Activated CD4-positive, CD25-positive, alpha-beta regulatory T cell treated with anti-CD3 and anti-CD28 coated beads, Interleukin-2, amount 50 U/mL, for 72 hours (primary cell): ENCODE results near the gene ZNF12.
"Not testable (repeated sequence)": the region's sequence is repeated elsewhere in the genome, so short reads cannot be mapped to it uniquely, and the experiment has no call there.

Experiments used
- DNase-seq: peaks from one replicate; pipeline ENCODE4 v3.0.0; 2021

ZNF12 gene

DNA sequence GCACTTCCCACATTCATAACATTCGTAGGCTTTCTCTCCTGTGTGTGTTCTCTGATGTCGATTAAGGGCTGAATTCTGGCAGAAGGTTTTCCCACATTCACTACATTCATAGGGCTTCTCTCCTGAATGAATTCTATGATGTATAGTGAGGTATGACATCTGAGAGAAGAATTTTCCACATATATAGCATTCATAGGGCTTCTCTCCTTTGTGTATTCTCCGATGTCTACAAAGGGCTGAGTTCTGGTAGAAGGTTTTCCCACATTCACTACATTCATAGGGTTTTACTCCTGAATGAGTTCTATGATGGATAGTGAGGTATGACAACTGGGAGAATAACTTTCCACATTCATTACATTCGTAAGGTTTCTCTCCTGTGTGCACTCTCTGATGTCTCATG is 15.6 kb downstream of the ZNF12 start:
- no peak for DNase-seq

DNA sequence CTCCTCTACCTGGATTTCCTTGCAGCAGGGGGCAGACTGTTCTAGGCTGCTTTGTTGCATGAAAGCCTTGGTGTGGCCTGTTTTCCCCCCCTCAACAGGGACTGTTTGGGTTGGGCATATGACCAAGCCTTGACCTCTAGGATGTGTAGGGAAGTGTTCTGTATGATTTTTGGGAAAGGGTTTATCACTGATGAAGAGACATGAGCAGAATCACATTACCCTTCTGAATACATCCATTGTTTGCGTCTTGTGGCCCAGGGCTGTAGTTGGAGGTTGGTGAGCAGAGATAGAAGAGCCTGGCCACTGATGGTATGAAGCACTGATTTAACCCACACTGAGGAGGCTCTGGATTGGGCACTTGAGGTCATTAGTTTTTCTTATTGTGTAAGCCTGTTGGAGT is 26.6 kb downstream of the ZNF12 start:
- DNase-seq, result no peak

GRCh38 chr7:6675807-6676405 is 30.8 kb downstream of the ZNF12 start:
- no peak for DNase-seq

GRCh38 chr7:6670851-6671250 is 35.9 kb downstream of the ZNF12 start:
- DNase-seq, result not testable (repeated sequence)

DNA sequence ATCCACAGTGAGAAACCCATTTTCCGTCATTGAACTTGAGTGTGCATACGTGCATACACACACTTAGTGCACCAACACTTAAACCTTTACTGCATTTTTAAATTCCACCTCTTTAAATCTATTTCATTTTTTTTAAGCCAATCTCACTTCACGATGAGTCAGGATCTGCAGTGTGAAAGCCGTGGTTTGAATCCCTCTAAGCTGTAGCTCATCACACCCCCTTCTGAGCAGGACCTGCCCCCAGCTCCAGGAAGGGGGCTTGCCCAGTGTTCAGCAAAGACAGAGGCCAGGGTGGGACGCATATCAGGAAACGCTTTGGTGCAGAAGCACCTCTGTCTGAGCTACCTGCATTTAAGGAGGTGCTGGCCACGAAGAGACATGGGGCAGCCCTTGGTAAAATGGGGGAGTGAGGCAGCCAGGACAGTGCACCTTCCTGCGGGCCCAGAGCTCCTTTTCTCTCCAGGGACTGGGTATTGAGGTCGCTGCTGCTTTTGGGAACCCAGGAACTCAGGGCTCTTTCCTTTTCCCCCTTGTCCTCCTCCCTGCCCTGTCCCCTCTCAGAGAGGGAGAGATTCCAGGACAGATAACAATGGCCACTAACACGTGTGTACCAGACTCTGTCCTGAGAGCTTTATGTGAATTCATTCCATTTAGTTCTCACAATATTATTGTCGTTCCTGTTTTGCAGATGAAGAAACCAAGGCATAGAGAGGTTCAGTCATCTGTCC is 48.0 kb downstream of the ZNF12 start:
- no peak for DNase-seq

GRCh38 chr7:6656413-6656812 is 50.3 kb downstream of the ZNF12 start:
- DNase-seq, result peak; percentile 22

DNA sequence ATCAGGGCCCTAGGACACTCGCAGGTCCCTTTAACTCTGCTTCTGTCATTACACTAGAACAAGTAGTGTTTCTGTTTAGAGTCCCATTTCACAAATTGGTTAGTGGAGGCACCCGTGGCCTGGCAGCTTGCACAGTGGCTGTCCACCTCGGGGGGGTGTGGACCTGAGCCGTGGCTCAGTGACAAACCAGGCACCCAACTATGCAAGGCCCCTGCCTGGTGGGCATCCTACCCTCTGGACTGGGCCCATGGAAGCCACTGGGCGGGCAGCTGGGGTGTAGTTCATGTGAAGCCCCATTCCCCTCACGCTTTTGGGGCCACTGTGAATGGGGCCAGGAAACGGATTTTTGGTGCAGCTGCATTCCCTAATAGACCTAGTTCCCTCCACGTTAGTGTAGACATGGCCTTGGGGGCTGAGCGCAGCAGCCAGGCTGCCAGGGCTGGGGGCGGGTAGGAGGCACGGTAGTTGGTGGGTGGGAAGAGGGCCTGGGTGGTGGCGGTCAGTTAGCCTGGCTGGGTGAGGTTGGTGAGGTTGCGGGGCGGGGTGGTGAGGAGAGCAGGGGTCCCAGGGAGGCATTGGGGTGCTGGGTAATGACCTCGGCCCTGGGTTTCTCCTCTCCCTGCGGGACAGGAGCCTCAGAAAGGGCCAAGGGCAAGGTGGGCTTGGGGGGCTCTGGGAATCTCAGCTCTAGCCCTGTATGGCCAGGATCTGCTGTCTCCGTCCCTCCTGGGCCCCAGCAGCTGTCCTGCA is 50.9 kb downstream of the ZNF12 start:
- DNase-seq, result peak; percentile 21

DNA sequence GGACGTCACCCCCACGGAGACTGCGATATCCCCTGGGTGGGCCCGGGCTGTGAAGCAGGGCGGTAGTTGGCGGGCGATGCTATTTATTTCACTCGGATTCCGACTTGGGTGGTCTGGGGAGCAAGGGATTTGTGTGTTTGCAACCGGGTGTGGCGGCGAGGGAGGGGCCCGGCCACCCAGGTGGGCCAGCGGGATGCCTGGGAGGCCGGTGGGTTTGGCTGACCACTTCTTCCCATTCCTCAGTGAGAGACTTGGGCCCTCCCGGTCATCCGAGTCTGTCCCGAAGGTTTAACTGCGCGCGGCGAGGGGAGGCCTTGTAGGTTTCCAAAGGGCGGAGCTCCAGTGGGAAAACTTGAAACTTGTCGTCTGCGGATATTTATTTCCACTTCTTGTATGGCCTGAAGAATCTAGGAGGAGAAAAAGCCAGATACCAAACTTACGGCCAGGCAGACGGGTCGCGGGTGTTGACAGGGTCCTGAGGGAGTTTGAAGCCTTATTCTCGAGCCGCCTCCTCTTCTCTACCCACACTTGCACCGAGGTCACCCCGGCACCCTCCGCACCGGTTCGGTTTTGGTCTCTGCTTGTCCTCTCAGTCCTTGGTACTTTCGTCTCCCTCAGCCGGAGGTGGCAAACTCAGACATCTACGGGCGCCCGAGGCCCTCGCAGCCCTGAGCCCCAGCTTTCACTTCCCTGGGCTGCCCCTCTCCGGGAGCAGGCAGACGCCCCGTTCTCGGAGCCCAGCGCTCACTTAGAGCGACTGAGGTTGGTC is 51.7 kb downstream of the ZNF12 start:
- peak; percentile 25 for DNase-seq

GRCh38 chr7:6654113-6654841 is 52.5 kb downstream of the ZNF12 start:
- DNase-seq, result peak; percentile 23

- DNase-seq, result peak; percentile 24
Measured at GRCh38 chr7:6653071-6654003, 53.4 kb downstream of the ZNF12 start.

GRCh38 chr7:6652446-6653011 is 54.2 kb downstream of the ZNF12 start:
- no peak for DNase-seq

GRCh38 chr7:6651851-6652445 is 54.8 kb downstream of the ZNF12 start:
- no peak for DNase-seq

DNA sequence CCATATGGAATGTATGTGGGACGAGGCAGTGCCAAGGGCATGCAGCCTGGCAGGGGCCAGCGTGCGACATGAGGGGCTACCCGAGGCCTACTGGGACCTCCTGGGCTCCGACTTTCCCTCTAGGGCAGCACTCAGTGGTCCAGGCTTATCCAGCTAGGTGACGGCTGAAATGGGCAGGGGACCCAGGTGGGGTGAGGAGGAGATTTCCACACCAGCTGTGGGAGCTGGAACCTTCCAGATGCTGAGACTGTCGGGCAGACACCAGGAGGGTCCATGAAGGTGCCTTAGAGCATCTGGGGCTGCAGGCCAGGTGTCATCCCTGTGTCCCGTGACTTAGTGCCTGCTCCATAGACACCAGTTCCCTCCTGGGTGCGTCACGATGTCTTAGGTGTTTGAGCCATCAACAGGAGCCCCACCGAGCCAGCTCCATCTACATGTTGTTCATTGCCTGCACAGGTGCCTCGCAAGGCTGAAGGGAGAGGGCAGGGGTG is 56.2 kb downstream of the ZNF12 start:
- DNase-seq, result no peak

GRCh38 chr7:6650086-6650485 is 56.7 kb downstream of the ZNF12 start:
- no peak for DNase-seq

DNA sequence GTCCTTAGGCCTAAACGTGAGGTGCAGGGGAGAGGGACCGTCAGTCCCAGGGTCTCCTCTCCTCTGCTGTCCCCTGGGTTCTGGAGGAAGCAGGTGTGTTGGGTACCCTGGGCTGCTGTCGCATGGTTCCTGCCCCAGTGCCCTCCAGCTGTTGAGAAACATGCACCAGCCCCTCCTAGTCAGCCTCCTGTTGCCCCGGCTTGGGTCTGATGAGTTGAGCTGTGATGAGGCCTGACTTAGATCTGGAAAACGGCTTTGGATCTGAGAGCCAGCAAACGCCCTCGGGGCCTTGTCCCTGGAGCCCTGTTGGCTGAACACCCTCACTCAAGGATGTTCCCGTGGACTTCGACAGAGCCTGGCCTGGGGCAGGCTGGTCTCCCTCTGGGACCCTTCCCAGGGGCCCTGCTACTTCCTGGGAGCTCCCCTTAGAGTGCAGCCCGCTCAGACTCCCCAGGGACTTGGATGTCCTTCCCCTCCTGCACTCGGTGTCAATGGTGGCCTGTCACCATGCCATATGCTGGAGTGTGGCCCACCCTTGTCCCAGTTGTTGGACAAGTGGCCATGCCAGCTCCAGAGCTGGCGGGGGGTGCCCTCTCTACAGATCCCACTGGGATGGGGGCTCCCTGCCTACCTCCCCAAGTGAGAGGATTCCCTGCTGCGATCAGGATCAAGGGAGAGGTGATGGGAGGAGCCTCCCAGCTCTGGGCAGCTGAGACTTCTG is 57.3 kb downstream of the ZNF12 start:
- DNase-seq, result no peak

DNA sequence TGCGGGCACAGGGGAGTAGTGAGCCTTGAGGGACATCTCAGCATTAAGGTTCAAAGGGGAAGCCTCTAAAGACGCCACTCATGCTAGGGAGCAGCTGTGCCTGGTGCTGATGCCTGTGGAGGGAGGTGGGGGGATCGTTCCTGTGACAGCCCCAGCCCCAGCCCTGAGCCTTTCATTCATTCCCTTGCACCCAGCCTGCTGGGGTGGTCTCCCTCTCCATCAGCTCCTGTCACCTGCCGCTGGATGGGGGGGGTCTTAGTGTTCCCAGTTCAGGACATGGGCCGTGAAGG is 58.0 kb downstream of the ZNF12 start:
- DNase-seq, result no peak

DNA sequence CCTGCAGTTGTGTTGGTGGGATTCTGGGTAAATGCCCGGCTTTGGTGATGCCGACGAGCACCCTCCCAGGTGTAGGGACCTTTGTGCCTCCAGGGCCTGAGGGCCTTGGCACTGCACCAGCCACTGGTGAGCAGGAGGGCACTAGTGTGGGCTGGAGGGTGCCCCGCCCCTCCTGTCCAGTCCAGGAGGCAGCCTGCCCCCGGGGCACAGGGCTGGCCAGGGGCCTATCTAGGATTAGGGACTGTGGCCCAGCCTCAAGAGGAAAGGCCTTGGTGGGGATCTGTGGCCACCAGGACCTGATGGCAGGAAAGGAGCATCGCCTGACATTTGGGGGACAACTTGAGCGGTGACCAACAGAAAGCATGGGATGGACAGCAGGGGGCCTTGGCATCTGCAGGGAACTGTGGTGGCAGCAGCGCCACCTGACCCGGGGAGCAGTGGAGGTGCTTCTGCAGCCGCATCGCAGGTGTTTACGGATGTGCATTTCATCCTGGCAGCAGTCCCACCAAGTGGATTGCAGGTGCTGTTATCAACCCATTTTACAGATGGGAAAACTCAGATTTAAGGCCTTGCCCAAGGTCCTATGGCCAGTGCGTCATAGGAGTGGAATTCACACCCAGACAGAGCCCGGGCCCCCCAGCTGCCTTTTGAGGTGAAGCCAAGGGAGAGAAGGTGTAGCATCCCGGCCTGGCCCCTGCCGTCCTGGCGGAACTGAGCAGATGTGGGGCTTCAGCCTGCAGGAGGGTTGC is 58.5 kb downstream of the ZNF12 start:
- DNase-seq, result no peak

DNA sequence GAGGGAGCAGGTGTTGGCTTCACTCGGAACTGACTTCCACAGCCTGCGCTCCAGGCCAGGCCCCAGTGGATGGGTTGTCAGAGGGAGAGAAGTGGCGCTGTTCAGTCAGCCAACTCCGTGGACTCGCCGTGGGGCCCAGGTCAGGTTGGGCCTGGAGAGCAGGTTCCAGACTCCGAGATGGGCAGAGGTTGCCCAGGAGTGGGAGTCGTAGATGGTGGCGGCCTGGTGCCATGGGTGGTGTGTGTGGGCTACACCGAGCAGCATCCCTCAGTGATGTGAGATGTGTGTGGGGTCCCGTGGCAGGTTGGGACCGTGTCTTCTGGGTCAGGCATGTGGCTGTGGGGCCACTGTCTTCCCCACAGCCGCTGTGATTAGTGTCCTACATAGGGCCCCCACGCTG is 59.2 kb downstream of the ZNF12 start:
- no peak for DNase-seq

DNA sequence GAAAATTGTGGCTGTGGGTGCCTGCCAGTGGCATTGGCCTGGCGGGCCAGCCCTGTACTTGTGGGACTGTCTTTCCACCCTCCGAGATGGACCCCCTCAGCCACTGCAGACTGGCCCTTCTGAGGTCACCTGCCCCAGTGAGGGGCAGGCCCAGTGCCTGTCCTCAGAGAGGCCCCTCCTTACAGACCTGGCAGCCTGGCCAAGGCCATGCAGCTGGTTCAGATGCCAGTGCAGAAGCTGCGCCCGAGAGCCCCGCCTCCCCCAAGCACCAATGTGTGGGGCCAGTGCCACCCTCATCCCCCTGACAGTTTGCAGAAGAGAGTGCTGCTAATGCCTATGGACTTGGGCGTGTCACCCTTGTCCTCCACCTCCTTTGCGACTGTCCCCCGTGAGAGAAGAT is 59.7 kb downstream of the ZNF12 start:
- no peak for DNase-seq
